Measurements from ENCODE around the gene PDE4B.
"Not testable (repeated sequence)": the region's sequence is repeated elsewhere in the genome, so short reads cannot be mapped to it uniquely, and the experiment has no call there.

Gene PDE4B

DNA sequence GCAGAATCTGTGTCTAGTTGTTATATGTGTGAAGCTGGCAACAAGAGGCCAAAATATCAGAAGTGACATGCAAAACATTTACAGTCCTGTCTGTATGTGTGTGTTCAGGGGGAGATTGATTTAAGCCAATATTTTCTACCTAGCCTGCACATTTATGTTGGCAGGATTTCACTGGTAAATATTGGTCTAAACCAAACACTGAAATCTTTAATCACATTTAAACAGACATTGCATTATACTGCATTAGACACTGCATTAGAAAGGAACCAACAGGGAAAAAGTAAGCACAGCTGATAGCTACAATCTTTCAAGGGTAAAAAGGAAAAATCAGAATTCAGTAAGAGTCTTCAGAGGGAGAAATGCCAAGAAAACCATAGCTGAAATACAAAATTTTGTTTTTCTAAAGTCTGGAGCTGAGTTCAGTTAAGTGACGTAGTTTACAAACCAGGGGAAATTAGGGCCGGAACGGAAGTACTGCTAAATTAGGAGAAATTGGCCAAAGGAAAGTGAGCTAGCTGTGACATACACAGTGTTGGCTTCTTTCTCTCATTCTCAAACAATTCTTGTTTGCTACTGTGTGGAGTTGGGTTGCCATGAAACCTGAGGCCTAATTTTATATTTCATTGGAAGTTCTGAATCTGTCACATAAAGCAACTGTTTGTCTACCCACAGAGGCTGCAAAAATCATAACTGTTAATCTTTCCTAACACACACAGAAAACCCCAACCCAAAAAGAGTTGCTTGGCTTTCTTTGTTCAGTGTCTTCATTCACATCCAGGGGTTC is 524.0 kb downstream of the PDE4B start:
- H3K36me3 ChIP-seq, result no peaks in the 10 kb centered on the region
- no peaks in the 10 kb centered on the region for H3K9me3 ChIP-seq
- peak overlapping the region; percentile 75 for H3K27ac ChIP-seq
- H3K27me3 ChIP-seq, result no peaks in the 10 kb centered on the region
- H3K4me3 ChIP-seq (ENCODE audit: low read depth in 1 of 2, low read length in 1 of 2), result peak overlapping the region in 1 of 2 experiments; percentile 8
- peaks cover 57 to 60% of the 10 kb centered on the region in 2 experiments for H3K4me1 ChIP-seq (ENCODE audit: control insufficient read depth in 1 of 2, insufficient read depth in 1 of 2, low read depth in 1 of 2, low read length in 1 of 2)
- TF ChIP-seq, protein P1, sequence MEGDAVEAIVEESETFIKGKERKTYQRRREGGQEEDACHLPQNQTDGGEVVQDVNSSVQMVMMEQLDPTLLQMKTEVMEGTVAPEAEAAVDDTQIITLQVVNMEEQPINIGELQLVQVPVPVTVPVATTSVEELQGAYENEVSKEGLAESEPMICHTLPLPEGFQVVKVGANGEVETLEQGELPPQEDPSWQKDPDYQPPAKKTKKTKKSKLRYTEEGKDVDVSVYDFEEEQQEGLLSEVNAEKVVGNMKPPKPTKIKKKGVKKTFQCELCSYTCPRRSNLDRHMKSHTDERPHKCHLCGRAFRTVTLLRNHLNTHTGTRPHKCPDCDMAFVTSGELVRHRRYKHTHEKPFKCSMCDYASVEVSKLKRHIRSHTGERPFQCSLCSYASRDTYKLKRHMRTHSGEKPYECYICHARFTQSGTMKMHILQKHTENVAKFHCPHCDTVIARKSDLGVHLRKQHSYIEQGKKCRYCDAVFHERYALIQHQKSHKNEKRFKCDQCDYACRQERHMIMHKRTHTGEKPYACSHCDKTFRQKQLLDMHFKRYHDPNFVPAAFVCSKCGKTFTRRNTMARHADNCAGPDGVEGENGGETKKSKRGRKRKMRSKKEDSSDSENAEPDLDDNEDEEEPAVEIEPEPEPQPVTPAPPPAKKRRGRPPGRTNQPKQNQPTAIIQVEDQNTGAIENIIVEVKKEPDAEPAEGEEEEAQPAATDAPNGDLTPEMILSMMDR (IDR thresholded peaks at IDR 0.05), result no peak

DNA sequence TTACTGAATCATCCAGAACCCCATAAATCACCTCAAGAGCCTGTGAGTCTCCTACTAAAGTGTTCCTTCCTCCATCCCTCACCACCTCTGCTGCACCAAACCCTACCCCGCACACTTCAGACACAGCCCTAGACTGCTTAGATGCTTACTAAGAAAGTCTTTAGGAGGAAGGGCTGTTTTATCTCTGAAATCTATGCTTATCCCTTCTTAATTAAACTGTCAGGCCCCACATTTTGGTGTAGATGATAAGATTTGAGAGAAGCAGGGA is 524.5 kb downstream of the PDE4B start:
- H3K27me3 ChIP-seq, result no peaks in the 10 kb centered on the region
- H3K36me3 ChIP-seq, result no peaks in the 10 kb centered on the region
- H3K27ac ChIP-seq, result peak overlapping the region; percentile 75
- H3K4me1 ChIP-seq (ENCODE audit: control insufficient read depth in 1 of 2, insufficient read depth in 1 of 2, low read depth in 1 of 2, low read length in 1 of 2), result peaks cover 55 to 59% of the 10 kb centered on the region in 2 experiments
- TF ChIP-seq, protein P1 (IDR thresholded peaks at IDR 0.05), result no peak
- H3K4me3 ChIP-seq (ENCODE audit: low read depth in 1 of 2, low read length in 1 of 2), result peak overlapping the region in 1 of 2 experiments; percentile 8
- H3K9me3 ChIP-seq, result no peaks in the 10 kb centered on the region

DNA sequence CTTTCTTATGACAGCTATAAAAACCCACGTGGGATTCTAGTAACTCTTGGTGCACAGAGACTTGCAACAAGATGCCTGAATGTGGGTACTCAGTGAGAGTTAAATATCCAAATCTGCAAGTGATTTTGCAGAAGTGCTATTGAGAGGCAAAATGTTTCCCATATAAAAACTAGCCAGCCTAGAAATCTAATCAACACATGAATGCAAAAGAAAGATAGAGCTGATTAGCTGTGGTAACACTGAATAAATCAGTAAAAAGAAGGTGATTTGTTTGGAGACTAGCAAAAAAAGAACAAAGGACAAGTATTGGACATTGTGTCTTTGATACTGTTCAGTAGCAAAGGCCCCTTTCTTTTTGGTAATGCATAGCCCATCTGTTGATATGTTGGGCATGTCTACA is 527.5 kb downstream of the PDE4B start:
- H3K4me3 ChIP-seq (ENCODE audit: low read depth in 1 of 2, low read length in 1 of 2), result no peak overlapping the region
- H3K27ac ChIP-seq, result peak overlapping the region; percentile 64

GRCh38 chr1:66322462-66322861 is 529.8 kb downstream of the PDE4B start:
- peak overlapping the region; percentile 64 for H3K27ac ChIP-seq
- not testable (repeated sequence) for H3K36me3 ChIP-seq; H3K9me3 ChIP-seq; H3K27me3 ChIP-seq; H3K4me3 ChIP-seq (ENCODE audit: low read depth in 1 of 2, low read length in 1 of 2)
- H3K4me1 ChIP-seq (ENCODE audit: control insufficient read depth in 1 of 2, insufficient read depth in 1 of 2, low read depth in 1 of 2, low read length in 1 of 2), result peaks cover 70 to 72% of the 10 kb centered on the region in 2 experiments

More for the DNA sequence above, 527.5 kb downstream of the PDE4B start:
- Histone ChIP-seq H3K9me3 (no peaks in the 10 kb centered on the region), H3K27me3 (no peaks in the 10 kb centered on the region), H3K4me1 (ENCODE audit: control insufficient read depth in 1 of 2, insufficient read depth in 1 of 2, low read depth in 1 of 2, low read length in 1 of 2) (peaks cover 70 to 72% of the 10 kb centered on the region in 2 experiments), H3K36me3 (no peaks in the 10 kb centered on the region)
- TF ChIP-seq, protein P1 (IDR thresholded peaks at IDR 0.05), result no peak

DNA sequence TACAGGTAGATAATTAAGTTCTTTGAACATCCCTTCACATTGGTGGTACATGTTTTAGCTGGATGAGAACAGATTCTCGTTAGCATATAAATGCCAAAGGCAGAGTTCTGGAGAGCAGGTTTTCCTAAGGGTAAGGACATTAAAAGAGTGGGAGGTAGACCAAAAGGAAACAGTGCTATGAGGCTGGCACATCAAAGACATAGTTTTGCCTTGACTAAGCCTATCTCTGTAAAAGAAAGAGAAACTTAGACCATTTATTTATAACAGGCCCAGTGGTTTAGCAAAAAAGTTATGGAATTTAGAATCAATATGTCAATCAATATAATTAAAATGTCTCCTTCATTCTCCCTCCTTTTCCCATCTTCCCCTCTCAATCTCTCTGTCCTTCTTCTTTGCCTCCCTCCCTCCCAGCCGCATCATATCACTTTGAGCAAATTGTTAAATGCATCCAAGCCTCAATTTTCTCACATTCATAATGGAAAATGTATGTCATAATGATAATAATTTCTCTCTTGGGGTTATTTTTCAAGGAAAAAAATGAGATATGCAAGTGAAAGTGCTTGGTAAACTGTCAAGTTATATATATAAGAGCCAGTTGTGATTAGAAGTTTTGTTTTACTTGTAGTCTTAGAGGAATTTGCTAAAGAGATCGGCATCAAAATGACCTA is 531.4 kb downstream of the PDE4B start:
- Histone ChIP-seq H3K36me3 (no peaks in the 10 kb centered on the region), H3K27me3 (no peaks in the 10 kb centered on the region), H3K9me3 (no peaks in the 10 kb centered on the region), H3K27ac (peak overlapping the region; percentile 64), H3K4me3 (ENCODE audit: low read depth in 1 of 2, low read length in 1 of 2) (no peak overlapping the region), H3K4me1 (ENCODE audit: control insufficient read depth in 1 of 2, insufficient read depth in 1 of 2, low read depth in 1 of 2, low read length in 1 of 2) (peaks cover 79 to 80% of the 10 kb centered on the region in 2 experiments)
- TF ChIP-seq, protein P1 (IDR thresholded peaks at IDR 0.05), result no peak

Measured in neutrophil (primary cell).